HEK293 (cell line): Measurements from ENCODE around the gene RPS24.

ENCODE experiments used
- CTCF ChIA-PET: fragments of 350-600 bp; formaldehyde crosslinking; extraction: SDS; loops from one replicate; lab custom pipeline; 2021; ENCODE audit warnings: antibody characterized with exemption; lab: Yijun Ruan, JAX
- POLR2A ChIA-PET: fragments of 300-600 bp; formaldehyde crosslinking; extraction: SDS; loops from one replicate; lab custom pipeline; 2020; ENCODE audit warnings: antibody characterized with exemption, inconsistent platforms; lab: Yijun Ruan, JAX
- H3K27ac ChIP-seq: fragments of 200-500 bp; sonication (Bioruptor generic); 2 replicates; pipeline ENCODE4 v1.5.1; 2014; ENCODE audit warnings: low read depth, low read length, control low read depth, inconsistent platforms; ENCODE audit errors: extremely low read depth
- H3K36me3 ChIP-seq, 2 experiments: fragments of 200-500 bp in 1 of 2; sonication (Bioruptor generic) in 1 of 2; 1 replicate in 1 of 2; 2 replicates in 1 of 2; pipeline ENCODE4 v1.5.1; 2014 to 2017; ENCODE audit warnings: inconsistent platforms in 2 of 2, low read length in 2 of 2; ENCODE audit not compliant: control insufficient read depth in 2 of 2, insufficient read depth in 1 of 2
- H3K4me1 ChIP-seq: fragments of 200-500 bp; sonication (Bioruptor generic); 2 replicates; pipeline ENCODE4 v1.5.1; 2014; ENCODE audit warnings: mild to moderate bottlenecking, low read length, inconsistent platforms; ENCODE audit not compliant: control insufficient read depth, insufficient read depth
- H3K4me3 ChIP-seq: 2 replicates; pipeline ENCODE4 v1.5.1; 2011; ENCODE audit warnings: low read depth, mild to moderate bottlenecking, control low read depth, low read length, moderate library complexity
- H3K9me3 ChIP-seq: fragments of 200-500 bp; sonication (Bioruptor generic); 2 replicates; pipeline ENCODE4 v1.5.1; 2014; ENCODE audit warnings: low read depth, low read length, inconsistent platforms; ENCODE audit not compliant: control insufficient read depth, insufficient read depth
- ATF2 ChIP-seq: fragments of 450-650 bp; formaldehyde crosslinking; IDR thresholded peaks from 2 replicates; pipeline ENCODE4 v1.5.1; 2016; ENCODE audit warnings: missing biosample characterization, missing genetic modification characterization, low read depth
- CTCF ChIP-seq: fragments of 450-650 bp; formaldehyde crosslinking; IDR thresholded peaks from 2 replicates; pipeline ENCODE4 v1.5.1; 2016; ENCODE audit warnings: missing biosample characterization, missing genetic modification characterization
- FEZF1 ChIP-seq: fragments of 450-650 bp; formaldehyde crosslinking; IDR thresholded peaks from 2 replicates; pipeline ENCODE4 v1.5.1; 2016; ENCODE audit warnings: missing biosample characterization, missing genetic modification characterization
- HOXD13 ChIP-seq: sonication (generic); formaldehyde crosslinking; IDR thresholded peaks from 2 replicates; pipeline ENCODE4 v1.8.0; 2022; ENCODE audit warnings: missing genetic modification reagents, borderline replicate concordance
- PRDM1 ChIP-seq: fragments of 450-650 bp; formaldehyde crosslinking; IDR thresholded peaks from 2 replicates; pipeline ENCODE4; 2016; ENCODE audit warnings: missing biosample characterization, missing genetic modification characterization
- RBAK ChIP-seq: fragments of 450-650 bp; formaldehyde crosslinking; IDR thresholded peaks from 2 replicates; pipeline ENCODE4 v1.5.1; 2016; ENCODE audit warnings: missing biosample characterization, missing genetic modification characterization
- REST ChIP-seq: fragments of 450-650 bp; formaldehyde crosslinking; IDR thresholded peaks from 2 replicates; pipeline ENCODE4 v1.5.1; 2016; ENCODE audit warnings: missing biosample characterization, missing genetic modification characterization
- ZBTB49 ChIP-seq: fragments of 450-650 bp; formaldehyde crosslinking; IDR thresholded peaks from 2 replicates; pipeline ENCODE4 v1.5.1; 2016; ENCODE audit warnings: missing biosample characterization, missing genetic modification characterization, low read depth
- ZBTB8A ChIP-seq: fragments of 450-650 bp; formaldehyde crosslinking; IDR thresholded peaks from 2 replicates; pipeline ENCODE4 v1.5.1; 2016; ENCODE audit warnings: missing biosample characterization, missing genetic modification characterization
- ZNF174 ChIP-seq: fragments of 450-650 bp; formaldehyde crosslinking; IDR thresholded peaks from 2 replicates; pipeline ENCODE4 v1.5.0; 2017; ENCODE audit warnings: missing biosample characterization, mild to moderate bottlenecking, missing genetic modification characterization
- ZNF239 ChIP-seq: fragments of 450-650 bp; formaldehyde crosslinking; IDR thresholded peaks from 2 replicates; pipeline ENCODE4 v1.5.1; 2016; ENCODE audit warnings: missing biosample characterization, missing genetic modification characterization
- ZNF248 ChIP-seq: fragments of 450-650 bp; formaldehyde crosslinking; IDR thresholded peaks from 2 replicates; pipeline ENCODE4 v1.5.1; 2017; ENCODE audit warnings: missing biosample characterization, missing genetic modification characterization
- ZNF266 ChIP-seq: fragments of 450-650 bp; formaldehyde crosslinking; IDR thresholded peaks from 2 replicates; pipeline ENCODE4 v1.5.1; 2016; ENCODE audit warnings: missing biosample characterization, missing genetic modification characterization, low read depth
- ZNF394 ChIP-seq: fragments of 450-650 bp; formaldehyde crosslinking; IDR thresholded peaks from 2 replicates; pipeline ENCODE4 v1.5.1; 2016; ENCODE audit warnings: missing biosample characterization, missing genetic modification characterization, mild to moderate bottlenecking, moderate library complexity, borderline replicate concordance
- ZNF416 ChIP-seq: fragments of 450-650 bp; formaldehyde crosslinking; IDR thresholded peaks from 2 replicates; pipeline ENCODE4 v1.5.1; 2016; ENCODE audit warnings: missing biosample characterization, missing genetic modification characterization
- ZNF426 ChIP-seq: fragments of 450-650 bp; formaldehyde crosslinking; IDR thresholded peaks from 2 replicates; pipeline ENCODE4 v1.5.1; 2017; ENCODE audit warnings: missing biosample characterization, missing genetic modification characterization, mild to moderate bottlenecking, inconsistent platforms, moderate library complexity
- ZNF621 ChIP-seq: fragments of 450-650 bp; formaldehyde crosslinking; IDR thresholded peaks from 2 replicates; pipeline ENCODE4 v1.5.1; 2017; ENCODE audit warnings: missing biosample characterization, missing genetic modification characterization
- ZNF629 ChIP-seq: fragments of 450-650 bp; formaldehyde crosslinking; IDR thresholded peaks from 2 replicates; pipeline ENCODE4 v1.5.1; 2017; ENCODE audit warnings: missing biosample characterization, missing genetic modification characterization
- ZNF660 ChIP-seq: fragments of 450-650 bp; IDR thresholded peaks from 2 replicates; pipeline ENCODE4 v1.5.1; 2018; ENCODE audit warnings: missing biosample characterization, mild to moderate bottlenecking, missing genetic modification characterization
- ZNF670 ChIP-seq: fragments of 450-650 bp; formaldehyde crosslinking; IDR thresholded peaks from 2 replicates; pipeline ENCODE4 v1.5.1; 2016; ENCODE audit warnings: missing biosample characterization, missing genetic modification characterization, low read depth
- ZNF791 ChIP-seq: fragments of 450-650 bp; formaldehyde crosslinking; IDR thresholded peaks from 2 replicates; pipeline ENCODE4 v1.5.1; 2016; ENCODE audit warnings: missing biosample characterization, missing genetic modification characterization

The RPS24 gene

GRCh38 chr10:78011065-78011464 is 22.6 kb upstream of the RPS24 start:
- Histone ChIP-seq H3K36me3 (peaks cover 61 to 94% of the 10 kb centered on the region in 2 experiments), H3K9me3 (no peaks in the 10 kb centered on the region), H3K4me3 (no peak overlapping the region), H3K27ac (no peak overlapping the region), H3K4me1 (no peaks in the 10 kb centered on the region)
- POLR2A ChIA-PET: no interaction called here
- CTCF ChIA-PET: no interaction called here
- TF ChIP-seq ZNF394: no peak
- no peak for TF ChIP-seq ZNF791 (tag by site-specific recombination)
- no peak for TF ChIP-seq ZBTB8A (tag by site-specific recombination)
- TF ChIP-seq CTCF (tag by site-specific recombination): no peak
- TF ChIP-seq ATF2 (tag by site-specific recombination): no peak
- TF ChIP-seq ZNF660 (tag by site-specific recombination): peak; percentile 98
- TF ChIP-seq ZNF629 (tag by site-specific recombination): no peak

GRCh38 chr10:78013564-78013963 is 20.1 kb upstream of the RPS24 start:
- H3K9me3 ChIP-seq: no peaks in the 10 kb centered on the region
- no peak overlapping the region for H3K4me3 ChIP-seq
- no peaks in the 10 kb centered on the region for H3K4me1 ChIP-seq
- POLR2A ChIA-PET: no interaction called here
- TF ChIP-seq ZNF426 (tag by site-specific recombination) (no peak), ZNF621 (tag by site-specific recombination) (no peak), ZNF670 (tag by site-specific recombination) (no peak), ZNF266 (tag by site-specific recombination) (no peak), ZNF248 (tag by site-specific recombination) (no peak), REST (tag by site-specific recombination) (no peak), ZNF416 (tag by site-specific recombination) (no peak), PRDM1 (tag by site-specific recombination) (no peak), FEZF1 (tag by site-specific recombination) (no peak), ZNF174 (tag by site-specific recombination) (no peak), HOXD13 (no peak), RBAK (no peak), ZBTB49 (tag by site-specific recombination) (no peak), ZNF239 (tag by site-specific recombination) (no peak)
- peaks cover 66 to 97% of the 10 kb centered on the region in 2 experiments for H3K36me3 ChIP-seq
- H3K27ac ChIP-seq: no peak overlapping the region
- CTCF ChIA-PET: interaction anchor here (0.5 to 1.2 kb wide), 2 partner anchors 15 to 34 kb away, joined by 3 read pairs; no protein-coding TSS in a partner anchor
